ENCODE results near the gene DMD.
A peak's percentile ranks its signal among the peaks of the same experiment; 100 is the strongest.
"Not testable (repeated sequence)": the region's sequence is repeated elsewhere in the genome, so short reads cannot be mapped to it uniquely, and the experiment has no call there.

DMD gene

DNA sequence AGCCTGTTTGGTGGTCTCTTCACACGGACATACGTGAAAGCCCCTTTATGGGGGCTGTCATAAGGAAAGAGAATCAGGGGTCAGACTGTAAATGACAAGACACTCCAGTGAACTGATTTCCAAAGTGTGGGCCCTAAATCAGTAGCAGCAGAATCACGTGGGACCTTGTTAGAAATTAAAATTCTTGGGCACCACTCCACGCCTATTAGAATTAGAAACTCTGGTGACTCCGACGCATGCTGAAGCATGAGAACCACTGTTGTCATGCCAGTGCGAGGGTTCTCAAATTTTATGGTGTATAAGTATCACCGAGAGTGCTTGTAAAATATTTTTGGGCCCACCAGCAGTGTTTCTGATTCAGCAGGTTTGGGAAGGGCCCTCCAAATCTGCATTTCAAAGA lies 672.8 kb downstream of the DMD start:
- Mint-ChIP-seq H3K9me3 (no peaks in the 10 kb centered on the region), H3K27me3 (ENCODE audit: low read depth) (no peaks in the 10 kb centered on the region), H3K36me3 (ENCODE audit: low read depth) (no peaks in the 10 kb centered on the region), H3K4me3 (no peak overlapping the region), H3K27ac (no peak overlapping the region), H3K4me1 (peaks cover 15% of the 10 kb centered on the region)
- TF ChIP-seq, protein P1, sequence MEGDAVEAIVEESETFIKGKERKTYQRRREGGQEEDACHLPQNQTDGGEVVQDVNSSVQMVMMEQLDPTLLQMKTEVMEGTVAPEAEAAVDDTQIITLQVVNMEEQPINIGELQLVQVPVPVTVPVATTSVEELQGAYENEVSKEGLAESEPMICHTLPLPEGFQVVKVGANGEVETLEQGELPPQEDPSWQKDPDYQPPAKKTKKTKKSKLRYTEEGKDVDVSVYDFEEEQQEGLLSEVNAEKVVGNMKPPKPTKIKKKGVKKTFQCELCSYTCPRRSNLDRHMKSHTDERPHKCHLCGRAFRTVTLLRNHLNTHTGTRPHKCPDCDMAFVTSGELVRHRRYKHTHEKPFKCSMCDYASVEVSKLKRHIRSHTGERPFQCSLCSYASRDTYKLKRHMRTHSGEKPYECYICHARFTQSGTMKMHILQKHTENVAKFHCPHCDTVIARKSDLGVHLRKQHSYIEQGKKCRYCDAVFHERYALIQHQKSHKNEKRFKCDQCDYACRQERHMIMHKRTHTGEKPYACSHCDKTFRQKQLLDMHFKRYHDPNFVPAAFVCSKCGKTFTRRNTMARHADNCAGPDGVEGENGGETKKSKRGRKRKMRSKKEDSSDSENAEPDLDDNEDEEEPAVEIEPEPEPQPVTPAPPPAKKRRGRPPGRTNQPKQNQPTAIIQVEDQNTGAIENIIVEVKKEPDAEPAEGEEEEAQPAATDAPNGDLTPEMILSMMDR (IDR thresholded peaks at IDR 0.05; ENCODE audit: unreplicated experiment in 3 of 3), result no peak

DNA sequence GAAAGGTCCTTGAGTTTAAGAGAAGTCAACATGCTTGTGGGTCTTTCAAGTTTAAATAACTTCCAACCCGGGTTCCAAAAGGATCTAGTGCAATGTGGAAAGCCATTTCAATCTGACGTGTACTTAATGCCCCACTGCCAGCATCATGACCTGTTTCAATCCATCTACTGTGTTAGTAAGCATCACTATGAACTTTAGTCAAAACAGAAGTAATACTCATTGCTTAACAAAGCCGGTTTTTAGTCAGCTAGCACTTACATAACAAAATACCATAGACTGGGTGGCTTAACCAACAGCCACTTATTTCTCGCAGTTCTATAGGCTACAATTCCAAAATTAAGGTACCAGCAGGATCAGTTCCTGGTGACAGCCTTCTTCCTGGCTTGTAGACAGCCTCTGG lies 677.5 kb downstream of the DMD start:
- no peaks in the 10 kb centered on the region for H3K36me3 Mint-ChIP-seq (ENCODE audit: low read depth)
- TF ChIP-seq, protein P1 (IDR thresholded peaks at IDR 0.05; ENCODE audit: unreplicated experiment in 3 of 3), result no peak
- H3K27ac Mint-ChIP-seq, result no peak overlapping the region
- no peaks in the 10 kb centered on the region for H3K27me3 Mint-ChIP-seq (ENCODE audit: low read depth)
- H3K4me3 Mint-ChIP-seq, result no peak overlapping the region
- H3K9me3 Mint-ChIP-seq, result no peaks in the 10 kb centered on the region
- peaks cover 15% of the 10 kb centered on the region for H3K4me1 Mint-ChIP-seq

DNA sequence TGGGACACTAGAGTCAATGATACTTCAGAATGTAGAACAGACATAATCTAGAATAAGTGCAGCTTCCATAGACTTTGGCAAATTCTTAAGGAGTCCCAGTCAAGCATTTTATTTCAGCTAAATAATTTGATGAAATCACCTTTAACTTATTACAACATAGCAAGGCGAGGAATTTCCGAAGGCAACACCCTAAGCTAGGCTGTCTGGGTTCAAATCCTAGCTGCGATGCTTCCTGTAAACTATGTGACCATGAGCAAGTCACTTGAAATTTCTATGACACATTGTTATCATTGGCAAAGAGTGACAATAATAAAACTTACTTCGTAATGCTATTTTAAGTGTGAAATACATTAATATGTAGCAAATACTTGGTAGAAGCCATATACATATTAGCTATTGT lies 679.1 kb downstream of the DMD start:
- H3K9me3 Mint-ChIP-seq, result no peaks in the 10 kb centered on the region
- peaks cover 15% of the 10 kb centered on the region for H3K4me1 Mint-ChIP-seq
- H3K27me3 Mint-ChIP-seq (ENCODE audit: low read depth), result no peaks in the 10 kb centered on the region

DNA sequence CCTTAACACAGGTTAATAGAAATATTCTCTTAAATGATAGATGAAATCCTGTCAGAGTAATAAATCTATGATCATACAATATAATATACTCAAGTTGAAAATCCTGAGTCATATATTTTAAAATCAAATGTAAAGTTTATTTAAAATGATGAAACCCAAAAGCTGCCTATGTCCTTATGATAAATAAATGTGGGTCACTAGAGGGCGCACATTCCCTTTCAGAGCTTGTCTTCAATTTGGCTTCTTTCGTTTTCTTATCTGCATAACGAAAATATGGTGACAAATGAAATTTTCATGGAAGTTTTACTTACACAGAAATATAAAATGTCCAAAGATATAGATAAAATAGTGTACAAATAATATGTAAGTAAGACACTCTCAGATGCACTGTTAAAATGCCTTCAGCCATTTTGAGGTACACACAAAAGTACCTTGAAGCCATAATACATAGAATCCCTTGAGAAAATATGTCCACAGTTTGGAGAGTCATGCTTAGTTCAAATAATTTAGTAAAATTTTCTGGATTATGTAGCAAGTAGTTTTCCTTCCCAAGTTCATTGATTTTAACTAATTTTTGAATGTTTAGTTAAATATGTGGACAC lies 680.4 kb downstream of the DMD start:
- TF ChIP-seq, protein P1 (IDR thresholded peaks at IDR 0.05; ENCODE audit: unreplicated experiment in 3 of 3), result peak; percentile 71 to 88 (median 82)
- no peaks in the 10 kb centered on the region for H3K27me3 Mint-ChIP-seq (ENCODE audit: low read depth)
- H3K36me3 Mint-ChIP-seq (ENCODE audit: low read depth), result no peaks in the 10 kb centered on the region
- no peaks in the 10 kb centered on the region for H3K9me3 Mint-ChIP-seq
- peaks cover 6% of the 10 kb centered on the region for H3K4me1 Mint-ChIP-seq
- H3K27ac Mint-ChIP-seq, result no peak overlapping the region
- peak overlapping the region; percentile 32 to 71 (median 68) for H3K4me3 Mint-ChIP-seq

More for the DNA sequence above, 679.1 kb downstream of the DMD start:
- TF ChIP-seq, protein P1 (IDR thresholded peaks at IDR 0.05; ENCODE audit: unreplicated experiment in 3 of 3), result no peak
- Mint-ChIP-seq H3K4me3 (no peak overlapping the region), H3K27ac (no peak overlapping the region), H3K36me3 (ENCODE audit: low read depth) (no peaks in the 10 kb centered on the region)

DNA sequence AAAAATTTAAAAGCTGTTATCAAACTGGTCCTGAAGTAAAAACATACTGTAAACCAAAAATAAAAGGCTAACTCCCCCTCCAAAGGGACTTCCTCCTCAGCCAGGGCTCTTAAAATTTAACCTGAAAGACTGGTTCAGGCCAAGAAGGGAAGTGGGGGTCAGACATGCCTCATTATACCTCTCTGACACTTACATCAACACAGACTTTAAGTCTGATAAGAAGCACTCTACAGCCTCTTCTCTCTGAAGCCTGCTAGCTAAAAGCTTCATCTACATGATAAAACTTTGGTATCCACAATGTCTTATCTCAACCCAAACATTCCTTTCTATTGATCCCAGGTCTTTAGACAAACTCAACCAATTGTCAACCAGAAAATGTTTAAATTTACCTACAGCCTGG lies 682.9 kb downstream of the DMD start:
- not testable (repeated sequence) for H3K4me3 Mint-ChIP-seq; H3K9me3 Mint-ChIP-seq; H3K27ac Mint-ChIP-seq; H3K27me3 Mint-ChIP-seq (ENCODE audit: low read depth); H3K36me3 Mint-ChIP-seq (ENCODE audit: low read depth); H3K4me1 Mint-ChIP-seq

DNA sequence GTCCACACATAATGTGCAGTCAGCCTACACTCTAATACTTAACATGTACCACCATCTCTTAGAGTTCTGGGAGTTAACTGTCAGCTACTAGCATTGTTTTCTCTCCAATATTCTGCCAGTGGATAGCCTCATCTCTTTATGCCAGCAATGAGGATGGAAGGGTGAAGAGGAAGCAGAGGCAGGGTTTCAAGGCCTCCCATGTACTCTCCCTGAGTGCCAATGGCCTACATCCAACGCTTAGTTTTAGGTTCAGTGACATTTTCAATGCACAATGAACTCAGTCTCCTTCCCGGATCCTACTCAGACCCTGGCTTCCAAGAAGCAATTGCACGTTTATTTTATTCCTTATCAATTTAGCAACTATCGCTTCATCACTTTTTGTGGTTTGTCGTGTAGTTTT lies 686.1 kb downstream of the DMD start:
- Mint-ChIP-seq H3K27me3 (ENCODE audit: low read depth) (no peaks in the 10 kb centered on the region), H3K4me3 (no peak overlapping the region), H3K9me3 (no peaks in the 10 kb centered on the region), H3K4me1 (no peaks in the 10 kb centered on the region), H3K36me3 (ENCODE audit: low read depth) (no peaks in the 10 kb centered on the region), H3K27ac (no peak overlapping the region)
- TF ChIP-seq, protein P1 (IDR thresholded peaks at IDR 0.05; ENCODE audit: unreplicated experiment in 3 of 3), result no peak
